HFFc6 (cell line): Measurements from ENCODE around the gene MYH11. TPM values are rescaled to one million over a fixed set of nuclear protein-coding genes. Genes with fewer than 3 reads are reported as not detected.

Experiments used
- DNase-seq: peaks from one replicate; pipeline ENCODE4 v3.0.0-alpha.2; 2018
- H3K27ac Mint-ChIP-seq: 2 replicates; pipeline ENCODE4 v1.8.0; 2020; ENCODE audit warnings: mild to moderate bottlenecking, mixed read lengths
- H3K27me3 Mint-ChIP-seq: 2 replicates; pipeline ENCODE4 v1.8.0; 2021; ENCODE audit warnings: mild to moderate bottlenecking, moderate library complexity, mixed read lengths; ENCODE audit not compliant: insufficient read depth
- H3K36me3 Mint-ChIP-seq: 2 replicates; pipeline ENCODE4 v1.8.0; 2021; ENCODE audit warnings: low read depth, mixed read lengths
- H3K4me1 Mint-ChIP-seq: 2 replicates; pipeline ENCODE4 v1.8.0; 2020; ENCODE audit warnings: low read depth, mixed read lengths
- H3K4me3 Mint-ChIP-seq: 2 replicates; pipeline ENCODE4 v1.8.0; 2020; ENCODE audit warnings: mild to moderate bottlenecking, moderate library complexity, mixed read lengths
- H3K9me3 Mint-ChIP-seq: 2 replicates; pipeline ENCODE4 v1.8.0; 2020; ENCODE audit warnings: mild to moderate bottlenecking, mixed read lengths
- total RNA-seq, 6 experiments: library from RNA; stranded (reverse); fragmentation: NEBNext Ultra II Directional; extraction: Animal tissue kit (Norgen Biotek cat#: 25700); gene quantifications; 2 replicates in 1 of 6; 3 replicates in 5 of 6; pipeline ENCODE4 v1.2.3, GENCODE V29; 2021
- TF ChIP-seq, protein P1 (sequence below): fragments of 200-600 bp; sonication (generic); IDR thresholded peaks from 2 replicates; pipeline ENCODE4 v1.5.0; 2021; ENCODE audit warnings: antibody characterized with exemption, mild to moderate bottlenecking

MYH11 gene
- total RNA-seq, 6 experiments from 2014 or later, result 0.02 to 0.23 (median 0.21) TPM; not detected in 2

DNA sequence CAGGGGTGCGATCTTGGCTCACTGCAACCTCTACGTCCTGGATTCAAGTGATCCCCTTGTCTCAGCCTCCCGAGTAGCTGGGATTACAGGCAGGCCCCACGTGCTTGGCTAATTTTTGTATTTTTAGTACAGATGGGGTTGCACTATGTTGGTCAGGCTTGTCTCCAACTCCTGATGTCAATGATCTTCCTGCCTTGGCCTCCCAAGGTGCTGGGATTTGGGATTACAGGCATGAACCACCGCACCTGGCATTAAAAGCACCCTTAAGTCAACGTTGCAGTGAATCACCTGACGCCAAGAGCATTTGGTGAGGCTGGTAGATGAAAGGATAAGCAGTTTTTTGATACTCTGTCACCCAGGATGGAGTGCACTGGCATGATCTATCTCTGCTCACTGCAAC is 147.8 kb downstream of the MYH11 start:
- no peak overlapping the region for H3K4me3 Mint-ChIP-seq
- H3K4me1 Mint-ChIP-seq, result no peaks in the 10 kb centered on the region; the same call in 1 of the 2 replicates
- TF ChIP-seq, protein P1, sequence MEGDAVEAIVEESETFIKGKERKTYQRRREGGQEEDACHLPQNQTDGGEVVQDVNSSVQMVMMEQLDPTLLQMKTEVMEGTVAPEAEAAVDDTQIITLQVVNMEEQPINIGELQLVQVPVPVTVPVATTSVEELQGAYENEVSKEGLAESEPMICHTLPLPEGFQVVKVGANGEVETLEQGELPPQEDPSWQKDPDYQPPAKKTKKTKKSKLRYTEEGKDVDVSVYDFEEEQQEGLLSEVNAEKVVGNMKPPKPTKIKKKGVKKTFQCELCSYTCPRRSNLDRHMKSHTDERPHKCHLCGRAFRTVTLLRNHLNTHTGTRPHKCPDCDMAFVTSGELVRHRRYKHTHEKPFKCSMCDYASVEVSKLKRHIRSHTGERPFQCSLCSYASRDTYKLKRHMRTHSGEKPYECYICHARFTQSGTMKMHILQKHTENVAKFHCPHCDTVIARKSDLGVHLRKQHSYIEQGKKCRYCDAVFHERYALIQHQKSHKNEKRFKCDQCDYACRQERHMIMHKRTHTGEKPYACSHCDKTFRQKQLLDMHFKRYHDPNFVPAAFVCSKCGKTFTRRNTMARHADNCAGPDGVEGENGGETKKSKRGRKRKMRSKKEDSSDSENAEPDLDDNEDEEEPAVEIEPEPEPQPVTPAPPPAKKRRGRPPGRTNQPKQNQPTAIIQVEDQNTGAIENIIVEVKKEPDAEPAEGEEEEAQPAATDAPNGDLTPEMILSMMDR, result no peak
- DNase-seq, result no peak
- H3K36me3 Mint-ChIP-seq, result peaks cover 4% of the 10 kb centered on the region; the same call in 1 of the 2 replicates
- H3K9me3 Mint-ChIP-seq, result no peaks in the 10 kb centered on the region
- no peak overlapping the region for H3K27ac Mint-ChIP-seq
- H3K27me3 Mint-ChIP-seq, result peaks cover 4% of the 10 kb centered on the region; the same call in 1 of the 2 replicates

DNA sequence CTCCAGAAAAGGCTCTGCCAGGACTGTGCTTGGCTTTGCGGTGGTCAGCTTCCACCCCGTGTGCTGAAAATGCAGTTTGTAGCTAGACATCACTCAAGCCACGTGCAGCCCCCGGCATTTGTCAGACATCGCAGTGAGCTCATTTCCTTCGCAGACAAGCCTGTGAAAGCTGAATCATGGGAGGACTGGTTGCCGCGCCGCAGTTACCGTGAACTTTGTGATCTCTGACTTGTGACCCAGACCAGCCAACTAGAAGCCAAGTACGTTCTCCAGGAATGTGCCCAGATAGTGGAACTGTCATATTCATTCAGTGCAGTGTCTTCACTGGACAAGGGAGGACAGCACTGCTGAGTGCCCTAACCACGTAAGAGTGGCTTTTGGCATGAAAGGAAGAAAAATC is 148.7 kb downstream of the MYH11 start:
- peaks cover 4% of the 10 kb centered on the region; the same call in 1 of the 2 replicates for H3K27me3 Mint-ChIP-seq
- DNase-seq, result no peak
- H3K36me3 Mint-ChIP-seq, result peaks cover 4% of the 10 kb centered on the region; the same call in 1 of the 2 replicates
- TF ChIP-seq, protein P1, result no peak
- no peaks in the 10 kb centered on the region for H3K9me3 Mint-ChIP-seq
- peaks cover 9% of the 10 kb centered on the region for H3K4me1 Mint-ChIP-seq
- H3K4me3 Mint-ChIP-seq, result no peak overlapping the region
- H3K27ac Mint-ChIP-seq, result no peak overlapping the region

DNA sequence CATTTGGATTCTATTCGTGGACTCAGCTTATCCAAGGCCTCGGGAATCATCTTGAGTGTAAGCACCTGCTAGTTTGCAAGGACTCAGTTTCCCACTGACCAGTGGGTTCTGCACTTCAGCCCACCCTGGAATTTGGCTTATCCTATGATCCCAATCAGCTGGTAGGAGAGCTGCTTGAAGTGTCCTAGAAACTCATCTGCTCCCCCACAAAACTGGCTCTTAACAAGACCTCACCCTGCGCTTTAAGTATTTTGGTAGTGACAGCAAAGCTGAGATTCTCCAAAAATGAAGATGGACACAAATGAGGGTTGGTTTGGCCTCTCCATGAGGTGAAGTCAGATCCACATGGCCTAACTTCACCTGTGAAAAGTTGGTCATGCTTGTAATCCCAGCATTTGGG is 149.5 kb downstream of the MYH11 start:
- TF ChIP-seq, protein P1, result no peak
- Mint-ChIP-seq H3K4me1 (peaks cover 16% of the 10 kb centered on the region), H3K36me3 (peaks cover 4% of the 10 kb centered on the region; the same call in 1 of the 2 replicates), H3K9me3 (no peaks in the 10 kb centered on the region), H3K27me3 (peaks cover 4% of the 10 kb centered on the region; the same call in 1 of the 2 replicates), H3K4me3 (no peak overlapping the region), H3K27ac (no peak overlapping the region)
- no peak for DNase-seq

DNA sequence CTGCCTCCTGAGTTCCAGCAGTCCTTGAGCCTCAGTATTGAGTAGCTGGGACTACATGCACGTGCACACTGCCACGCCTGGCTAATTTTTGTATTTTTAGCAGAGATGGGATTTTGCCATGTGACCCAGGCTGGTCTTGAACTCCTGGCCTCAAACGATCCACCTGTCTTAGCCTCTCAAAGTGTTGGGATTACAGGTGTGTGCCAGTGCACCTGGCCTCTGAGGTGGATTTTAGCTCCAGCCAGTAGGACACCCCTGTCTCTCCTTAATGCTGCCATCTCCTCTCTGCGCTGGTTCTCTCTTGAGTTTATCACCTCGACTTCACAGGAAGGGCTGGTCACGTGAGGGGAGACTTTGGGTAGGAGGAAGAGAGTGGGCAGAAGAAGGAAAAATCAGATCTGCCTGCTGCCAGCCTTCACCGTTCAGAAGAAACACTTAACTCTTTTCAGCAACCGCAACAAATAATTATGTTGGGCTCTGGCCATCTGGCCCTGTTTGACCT is 151.7 kb downstream of the MYH11 start:
- TF ChIP-seq, protein P1, result no peak
- peaks cover 5% of the 10 kb centered on the region; the same call in 1 of the 2 replicates for H3K36me3 Mint-ChIP-seq
- H3K27me3 Mint-ChIP-seq, result no peaks in the 10 kb centered on the region; the same call in 1 of the 2 replicates
- peaks cover 22% of the 10 kb centered on the region for H3K4me1 Mint-ChIP-seq
- DNase-seq, result no peak
- no peaks in the 10 kb centered on the region for H3K9me3 Mint-ChIP-seq
- H3K27ac Mint-ChIP-seq, result no peak overlapping the region
- no peak overlapping the region for H3K4me3 Mint-ChIP-seq

DNA sequence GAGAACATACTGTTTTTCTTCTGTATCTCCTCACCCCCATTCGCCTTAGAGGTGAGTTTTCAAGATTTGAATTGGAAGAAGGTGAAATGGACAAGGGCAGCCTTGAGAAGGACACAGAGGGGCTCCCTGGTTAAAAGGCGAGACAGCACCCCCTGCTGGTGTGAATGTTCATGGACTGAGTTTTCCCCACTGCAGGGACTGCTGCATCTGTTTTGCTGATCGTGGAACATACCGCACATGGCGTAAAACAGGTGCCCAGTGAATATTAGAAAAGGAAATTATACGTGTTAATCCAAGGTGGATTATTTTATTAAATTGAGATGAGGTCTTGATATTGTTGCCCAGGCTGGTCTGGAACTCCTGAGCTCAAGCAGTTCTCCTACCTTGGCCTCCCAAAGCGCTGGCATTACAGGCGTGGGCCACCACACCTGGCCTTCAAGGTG is 152.3 kb downstream of the MYH11 start:
- no peak overlapping the region for H3K27ac Mint-ChIP-seq
- peak; percentile 51 for DNase-seq
- H3K36me3 Mint-ChIP-seq, result peaks cover 11% of the 10 kb centered on the region; the same call in 1 of the 2 replicates
- no peaks in the 10 kb centered on the region for H3K9me3 Mint-ChIP-seq
- no peak overlapping the region for H3K4me3 Mint-ChIP-seq
- no peaks in the 10 kb centered on the region; the same call in 1 of the 2 replicates for H3K27me3 Mint-ChIP-seq
- TF ChIP-seq, protein P1, result peak; percentile 94
- peaks cover 22% of the 10 kb centered on the region for H3K4me1 Mint-ChIP-seq
